H9 (cell line): ENCODE data around the gene CCM2. TPM values are rescaled to one million over a fixed set of nuclear protein-coding genes. Genes with fewer than 3 reads are reported as not detected.

Experiments used
- DNase-seq: peaks from one replicate; pipeline ENCODE4 v3.0.0-alpha.2; 2017
- H2AFZ ChIP-seq: one replicate; pipeline ENCODE4 v1.6.1; 2013; ENCODE audit warnings: mild to moderate bottlenecking, low read length, control low read depth, moderate library complexity
- H2AK5ac ChIP-seq: 2 replicates; pipeline ENCODE4 v1.6.1; 2013; ENCODE audit warnings: low read length, control low read depth, mixed read lengths; ENCODE audit not compliant: insufficient read length
- H2BK120ac ChIP-seq: one replicate; pipeline ENCODE4 v1.6.1; 2013; ENCODE audit warnings: low read depth, mild to moderate bottlenecking, low read length, control low read depth, inconsistent platforms; ENCODE audit not compliant: poor library complexity, severe bottlenecking
- H2BK12ac ChIP-seq: 2 replicates; pipeline ENCODE4 v1.6.1; 2013; ENCODE audit warnings: low read length, control low read depth, mixed read lengths, low read depth; ENCODE audit not compliant: insufficient read length
- H2BK15ac ChIP-seq: 2 replicates; pipeline ENCODE4 v1.6.1; 2013; ENCODE audit warnings: low read depth, low read length, control low read depth
- H2BK20ac ChIP-seq: one replicate; pipeline ENCODE4 v1.6.1; 2013; ENCODE audit warnings: low read depth, mild to moderate bottlenecking, low read length, control low read depth, inconsistent platforms; ENCODE audit not compliant: poor library complexity, severe bottlenecking
- H2BK5ac ChIP-seq: 2 replicates; pipeline ENCODE4 v1.6.1; 2013; ENCODE audit warnings: low read length, control low read depth, mixed read lengths; ENCODE audit not compliant: insufficient read length
- H3K14ac ChIP-seq: 2 replicates; pipeline ENCODE4 v1.6.1; 2013; ENCODE audit warnings: low read length, control low read depth; ENCODE audit not compliant: insufficient read depth
- H3K18ac ChIP-seq: 2 replicates; pipeline ENCODE4 v1.6.1; 2013; ENCODE audit warnings: low read depth, mild to moderate bottlenecking, mixed read lengths, low read length, control low read depth; ENCODE audit not compliant: insufficient read length
- H3K23ac ChIP-seq: 2 replicates; pipeline ENCODE4 v1.6.1; 2013; ENCODE audit warnings: low read length, control low read depth, mixed read lengths, low read depth; ENCODE audit not compliant: insufficient read length
- H3K23me2 ChIP-seq: 2 replicates; pipeline ENCODE4 v1.6.1; 2013; ENCODE audit warnings: low read depth, mild to moderate bottlenecking, mixed read lengths, low read length, control low read depth; ENCODE audit not compliant: insufficient read length, poor library complexity, severe bottlenecking
- H3K27ac ChIP-seq: 2 replicates; pipeline ENCODE4 v1.5.1; 2013; ENCODE audit warnings: low read length, control low read depth, mixed read lengths, low read depth; ENCODE audit not compliant: insufficient read length
- H3K27me3 ChIP-seq: 2 replicates; pipeline ENCODE4 v1.6.1; 2013; ENCODE audit warnings: low read length, control low read depth, inconsistent platforms; ENCODE audit not compliant: insufficient read depth
- H3K4ac ChIP-seq: 2 replicates; pipeline ENCODE4 v1.6.1; 2013; ENCODE audit warnings: low read depth, mild to moderate bottlenecking, control low read depth, inconsistent platforms, low read length, moderate library complexity
- H3K4me1 ChIP-seq: 2 replicates; pipeline ENCODE4 v1.6.1; 2013; ENCODE audit warnings: low read length, control low read depth, inconsistent platforms; ENCODE audit not compliant: insufficient read depth
- H3K4me2 ChIP-seq: 2 replicates; pipeline ENCODE4 v1.6.1; 2013; ENCODE audit warnings: low read length, control low read depth, mixed read lengths; ENCODE audit not compliant: insufficient read length, insufficient read depth
- H3K56ac ChIP-seq: 2 replicates; pipeline ENCODE4 v1.6.1; 2013; ENCODE audit warnings: low read depth, mild to moderate bottlenecking, mixed read lengths, low read length, control low read depth; ENCODE audit not compliant: insufficient read length
- H3K79me1 ChIP-seq: 2 replicates; pipeline ENCODE4 v1.6.1; 2013; ENCODE audit warnings: low read depth, mild to moderate bottlenecking, moderate library complexity, low read length, control low read depth, inconsistent platforms; ENCODE audit not compliant: insufficient read depth, poor library complexity, severe bottlenecking
- H3K79me2 ChIP-seq: 2 replicates; pipeline ENCODE4 v1.6.1; 2013; ENCODE audit warnings: low read length, control low read depth, inconsistent platforms; ENCODE audit not compliant: insufficient read depth
- H3K9ac ChIP-seq: 2 replicates; pipeline ENCODE4 v1.6.1; 2013; ENCODE audit warnings: low read length, control low read depth, mixed read lengths; ENCODE audit not compliant: insufficient read length; ENCODE audit errors: extremely low read depth
- H3K9me3 ChIP-seq: one replicate; pipeline ENCODE4 v1.6.1; 2013; ENCODE audit warnings: low read depth, low read length, inconsistent platforms; ENCODE audit not compliant: control insufficient read depth
- H3T11ph ChIP-seq: one replicate; pipeline ENCODE4 v1.6.1; 2013; ENCODE audit warnings: mild to moderate bottlenecking, low read length, control low read depth, inconsistent platforms
- H4K20me1 ChIP-seq: one replicate; pipeline ENCODE4 v1.6.1; 2013; ENCODE audit not compliant: control insufficient read depth, insufficient read length, insufficient read depth
- H4K5ac ChIP-seq: 2 replicates; pipeline ENCODE4 v1.6.1; 2013; ENCODE audit warnings: low read depth, mild to moderate bottlenecking, mixed read lengths, low read length, control low read depth; ENCODE audit not compliant: insufficient read length
- H4K8ac ChIP-seq: replicated peaks from 2 replicates; pipeline ENCODE4 v1.6.1; 2013; ENCODE audit warnings: low read length, control low read depth, mixed read lengths, low read depth; ENCODE audit not compliant: insufficient read length
- H4K91ac ChIP-seq: 2 replicates; pipeline ENCODE4 v1.6.1; 2013; ENCODE audit warnings: low read depth, mild to moderate bottlenecking, moderate library complexity, mixed read lengths, low read length, control low read depth; ENCODE audit not compliant: insufficient read length
- H3K27ac Mint-ChIP-seq, 3 experiments: 2 replicates in 2 of 3; 3 replicates in 1 of 3; pipeline ENCODE4 v1.8.0; 2020 to 2021; ENCODE audit warnings: mixed read lengths in 3 of 3, mild to moderate bottlenecking in 1 of 3, moderate library complexity in 1 of 3
- H3K27me3 Mint-ChIP-seq: 2 replicates; pipeline ENCODE4 v1.8.0; 2021; ENCODE audit warnings: low read depth, mild to moderate bottlenecking, moderate library complexity, mixed read lengths
- H3K36me3 Mint-ChIP-seq, 3 experiments: 2 replicates in 2 of 3; 3 replicates in 1 of 3; pipeline ENCODE4 v1.8.0; 2020 to 2021; ENCODE audit warnings: low read depth in 3 of 3, mixed read lengths in 3 of 3; ENCODE audit not compliant: insufficient read depth in 1 of 3
- H3K4me1 Mint-ChIP-seq, 2 experiments: 2 replicates each; pipeline ENCODE4 v1.8.0; 2020; ENCODE audit warnings: mixed read lengths in 2 of 2
- H3K4me3 Mint-ChIP-seq, 2 experiments: 2 replicates in 1 of 2; 3 replicates in 1 of 2; pipeline ENCODE4 v1.8.0; 2020 to 2021; ENCODE audit warnings: mild to moderate bottlenecking in 2 of 2, mixed read lengths in 2 of 2, moderate library complexity in 1 of 2
- H3K9me3 Mint-ChIP-seq, 2 experiments: 2 replicates in 1 of 2; 3 replicates in 1 of 2; pipeline ENCODE4 v1.8.0; 2020; ENCODE audit warnings: mild to moderate bottlenecking in 2 of 2, mixed read lengths in 2 of 2, moderate library complexity in 1 of 2
- CTCF ChIP-seq: fragments of 200-600 bp; sonication (generic); conservative IDR thresholded peaks from 3 replicates; pipeline ENCODE4 v1.8.0; 2021; ENCODE audit warnings: antibody characterized with exemption, mild to moderate bottlenecking
- WGBS: extraction: QIAGEN DNeasy Blood & Tissue Kit; methylation state at CpG from one replicate; pipeline ENCODE4 v1.1.7; 2013; ENCODE audit warnings: missing lambda C conversion rate, low lambda C conversion rate, mixed read lengths; ENCODE audit not compliant: insufficient read length; ENCODE audit errors: extremely low coverage; 5-methylcytosine and 5-hydroxymethylcytosine counted together
- total RNA-seq: library from RNA; stranded (reverse); gene quantifications from 2 replicates; pipeline ENCODE4 v1.2.1, GENCODE V29; 2021

The CCM2 gene
- total RNA-seq, 1 experiment from 2014 or later, result 30.4 TPM

- no peaks in the 10 kb centered on the region for H3K23me2 ChIP-seq
- H2BK120ac ChIP-seq, result no peak overlapping the region
- no CpG with 5 or more reads among the region's 13 CpGs for WGBS
- no peaks in the 10 kb centered on the region for H3K9me3 Mint-ChIP-seq
- no peaks in the 10 kb centered on the region for H3K9me3 ChIP-seq
- H3K79me1 ChIP-seq, result no peaks in the 10 kb centered on the region
- no peak overlapping the region for H3K23ac ChIP-seq
- no peak overlapping the region for H2BK20ac ChIP-seq
- no peak overlapping the region for H2BK12ac ChIP-seq
- H3K27me3 ChIP-seq, result no peaks in the 10 kb centered on the region; the same call in 1 of the 2 replicates
- peaks cover 0 to 5% of the 10 kb centered on the region in 2 experiments; a peak in 3 of 4 replicates for H3K4me1 Mint-ChIP-seq
- no peak overlapping the region for H4K5ac ChIP-seq
- no peak overlapping the region for H3K4me2 ChIP-seq
- no peak overlapping the region for H4K91ac ChIP-seq
- no peak overlapping the region for H2BK5ac ChIP-seq
- H3K9ac ChIP-seq, result no peak overlapping the region
- DNase-seq, result no peak
- TF ChIP-seq CTCF, result no peak
- H3K79me2 ChIP-seq, result no peaks in the 10 kb centered on the region
- no peak overlapping the region for H3T11ph ChIP-seq
- H4K8ac ChIP-seq, result no peak overlapping the region
- no peaks in the 10 kb centered on the region for H3K4me1 ChIP-seq
- no peak overlapping the region for H2AFZ ChIP-seq
- no peaks in the 10 kb centered on the region; a peak in 1 of 7 replicates for H3K36me3 Mint-ChIP-seq
- peaks cover 20% of the 10 kb centered on the region for H3K27me3 Mint-ChIP-seq
- H3K4ac ChIP-seq, result no peak overlapping the region
- H2BK15ac ChIP-seq, result no peak overlapping the region
- H3K4me3 Mint-ChIP-seq, result no peak overlapping the region; a peak in 1 of 5 replicates
- no peak overlapping the region for H3K56ac ChIP-seq
- no peak overlapping the region for H3K27ac ChIP-seq
- H4K20me1 ChIP-seq, result no peaks in the 10 kb centered on the region
- no peak overlapping the region for H3K14ac ChIP-seq
- 0 out of 7 replicates have a peak overlapping the region, but pooled peaks of 1 of the 3 experiments have one; percentile 28 for H3K27ac Mint-ChIP-seq
- no peak overlapping the region for H2AK5ac ChIP-seq
- H3K18ac ChIP-seq, result no peak overlapping the region
These were observed 35.1 kb upstream of the CCM2 start for GRCh38 chr7:44964831-44965440.
